A673 (cell line): ENCODE data around the gene SPATA9. TPM values are rescaled to one million over a fixed set of nuclear protein-coding genes. Genes with fewer than 3 reads are reported as not detected.

Experiments
- BruUV-seq: library from RNA; stranded (reverse); fragments of 400-500 nt; replicated peaks from 2 replicates; lab custom pipeline; 2021; lab: Mats Ljungman, UMichigan
- CTCF ChIA-PET: fragments of 300-600 bp; sonication (Branson Sonifier 250); formaldehyde crosslinking; loops from one replicate; lab custom pipeline; 2022; ENCODE audit warnings: antibody characterized with exemption; lab: Charles Lee
- POLR2A ChIA-PET: fragments of 300-600 bp; sonication (Branson Sonifier 250); formaldehyde crosslinking; loops from one replicate; lab custom pipeline; 2022; ENCODE audit warnings: antibody characterized with exemption; ENCODE audit not compliant: low non-redundant PET; lab: Charles Lee
- DNase-seq: peaks from one replicate; pipeline ENCODE4 v3.0.0-alpha.2; 2015; ENCODE audit warnings: low spot score
- H3K27ac ChIP-seq: fragments of 200-600 bp; sonication (generic); 2 replicates; pipeline ENCODE4 v1.5.1; 2016; ENCODE audit warnings: mixed run types, low read depth, mild to moderate bottlenecking, mixed read lengths, antibody characterized with exemption, low read length; ENCODE audit not compliant: poor library complexity, severe bottlenecking
- H3K27me3 ChIP-seq: fragments of 200-600 bp; sonication (generic); replicated peaks from 2 replicates; pipeline ENCODE4 v1.6.1; 2017; ENCODE audit warnings: mixed run types, low read depth, mild to moderate bottlenecking, mixed read lengths, antibody characterized with exemption, low read length; ENCODE audit not compliant: insufficient read depth, poor library complexity
- H3K36me3 ChIP-seq: fragments of 200-600 bp; sonication (generic); 2 replicates; pipeline ENCODE4 v1.6.1; 2016; ENCODE audit warnings: mixed run types, mild to moderate bottlenecking, mixed read lengths, antibody characterized with exemption, low read length; ENCODE audit not compliant: insufficient read depth, poor library complexity, severe bottlenecking
- H3K4me1 ChIP-seq: fragments of 200-600 bp; sonication (generic); 2 replicates; pipeline ENCODE4 v1.6.1; 2017; ENCODE audit warnings: mixed run types, mild to moderate bottlenecking, mixed read lengths, antibody characterized with exemption, low read length; ENCODE audit not compliant: insufficient read depth, poor library complexity, severe bottlenecking
- H3K4me3 ChIP-seq: fragments of 200-600 bp; sonication (generic); 2 replicates; pipeline ENCODE4 v1.5.1; 2016; ENCODE audit warnings: low read depth, mixed run types, mild to moderate bottlenecking, mixed read lengths, low read length; ENCODE audit not compliant: poor library complexity, severe bottlenecking
- H3K9me3 ChIP-seq: fragments of 200-600 bp; sonication (generic); 2 replicates; pipeline ENCODE4 v1.6.1; 2016; ENCODE audit warnings: mixed run types, low read depth, mild to moderate bottlenecking, mixed read lengths, antibody characterized with exemption, low read length; ENCODE audit not compliant: poor library complexity, severe bottlenecking
- EZH2 ChIP-seq: fragments of 200-600 bp; sonication (generic); IDR thresholded peaks from 2 replicates; pipeline ENCODE4 v1.6.1; 2017; ENCODE audit warnings: borderline replicate concordance, low read depth, mild to moderate bottlenecking, mixed read lengths, antibody characterized with exemption, low read length; ENCODE audit not compliant: poor library complexity, severe bottlenecking
- intact Hi-C: fragments of 100-400 bp; cut with micrococcal nuclease; formaldehyde crosslinking; loops from one replicate; pipeline ENCODE4 v1.10.0; 2022; ENCODE audit not compliant: unreplicated experiment
- total RNA-seq: library from RNA; stranded (reverse); gene quantifications from 2 replicates; pipeline ENCODE4 v1.2.3, GENCODE V29; 2021
- TF ChIP-seq, protein P1 (sequence below): fragments of 300-800, 200-600 bp; sonication (generic); conservative IDR thresholded peaks from 2 replicates; pipeline ENCODE4 v1.5.1; 2017; ENCODE audit warnings: low read depth, mild to moderate bottlenecking, antibody characterized with exemption, low read length, moderate library complexity, mixed read lengths

The SPATA9 gene
- total RNA-seq, 1 experiment from 2014 or later = not detected

DNA sequence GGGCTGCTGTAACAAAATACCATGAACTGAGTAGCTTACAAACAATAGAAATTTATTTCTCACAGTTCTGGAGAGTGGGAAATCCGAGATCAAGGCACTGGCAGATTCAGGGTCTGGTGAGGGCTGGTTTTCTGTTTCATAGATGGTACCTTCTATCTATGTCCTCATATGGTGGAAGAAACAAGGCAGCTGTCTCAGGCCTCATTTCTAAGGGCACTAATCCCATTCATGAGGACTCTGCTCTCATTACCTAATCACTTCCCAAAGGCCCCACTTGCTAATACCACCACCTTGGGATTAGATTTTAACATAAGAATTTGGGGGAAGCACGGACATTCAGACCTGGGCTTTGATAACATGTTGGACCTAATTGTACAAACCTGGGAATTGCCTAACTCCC, 22.7 kb downstream of the SPATA9 start:
- no peak for DNase-seq
- ChIA-PET POLR2A (no interaction called here), CTCF (no interaction called here)
- intact Hi-C loops = loop anchor here (5.0 kb wide), 1 partner anchor 187 kb away; no protein-coding TSS in a partner anchor
- no peaks in the 10 kb centered on the region for H3K27me3 ChIP-seq
- H3K4me3 ChIP-seq = no peak overlapping the region
- H3K9me3 ChIP-seq = no peaks in the 10 kb centered on the region
- H3K27ac ChIP-seq = no peak overlapping the region
- H3K36me3 ChIP-seq = no peaks in the 10 kb centered on the region
- TF ChIP-seq, protein P1, sequence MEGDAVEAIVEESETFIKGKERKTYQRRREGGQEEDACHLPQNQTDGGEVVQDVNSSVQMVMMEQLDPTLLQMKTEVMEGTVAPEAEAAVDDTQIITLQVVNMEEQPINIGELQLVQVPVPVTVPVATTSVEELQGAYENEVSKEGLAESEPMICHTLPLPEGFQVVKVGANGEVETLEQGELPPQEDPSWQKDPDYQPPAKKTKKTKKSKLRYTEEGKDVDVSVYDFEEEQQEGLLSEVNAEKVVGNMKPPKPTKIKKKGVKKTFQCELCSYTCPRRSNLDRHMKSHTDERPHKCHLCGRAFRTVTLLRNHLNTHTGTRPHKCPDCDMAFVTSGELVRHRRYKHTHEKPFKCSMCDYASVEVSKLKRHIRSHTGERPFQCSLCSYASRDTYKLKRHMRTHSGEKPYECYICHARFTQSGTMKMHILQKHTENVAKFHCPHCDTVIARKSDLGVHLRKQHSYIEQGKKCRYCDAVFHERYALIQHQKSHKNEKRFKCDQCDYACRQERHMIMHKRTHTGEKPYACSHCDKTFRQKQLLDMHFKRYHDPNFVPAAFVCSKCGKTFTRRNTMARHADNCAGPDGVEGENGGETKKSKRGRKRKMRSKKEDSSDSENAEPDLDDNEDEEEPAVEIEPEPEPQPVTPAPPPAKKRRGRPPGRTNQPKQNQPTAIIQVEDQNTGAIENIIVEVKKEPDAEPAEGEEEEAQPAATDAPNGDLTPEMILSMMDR = no peak
- no peak for TF ChIP-seq EZH2
- no peaks in the 10 kb centered on the region for H3K4me1 ChIP-seq
- BruUV-seq = no TSS peak

DNA sequence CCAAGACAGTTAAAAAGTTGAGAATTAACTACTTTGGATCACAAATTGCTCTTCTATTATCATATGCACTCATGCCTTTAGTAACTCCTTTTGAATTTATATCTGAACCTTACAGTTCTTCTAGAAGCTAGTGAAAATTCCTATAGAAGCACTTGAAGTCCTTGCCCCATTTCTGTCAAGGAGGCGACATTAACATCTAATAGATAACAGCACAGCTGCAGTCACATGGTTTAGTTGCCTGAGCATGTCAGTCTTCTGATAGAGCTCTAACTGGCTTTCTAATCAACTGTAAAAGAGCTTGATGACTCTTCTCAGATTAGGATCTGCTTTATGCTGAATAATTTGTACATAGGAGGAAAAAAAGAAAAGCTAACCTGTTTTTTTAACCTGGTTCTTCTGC, 27.2 kb downstream of the SPATA9 start:
- no peak overlapping the region for H3K27ac ChIP-seq
- no peak overlapping the region for H3K4me3 ChIP-seq
- ChIA-PET CTCF (no interaction called here), POLR2A (interaction anchor here (0.6 kb wide), 1 partner anchor 86 kb away, joined by 4 read pairs; no protein-coding TSS in a partner anchor)
- TF ChIP-seq, protein P1 = no peak
- no peak for TF ChIP-seq EZH2
- H3K4me1 ChIP-seq = no peaks in the 10 kb centered on the region
- no peak for DNase-seq
- no peaks in the 10 kb centered on the region for H3K36me3 ChIP-seq
- intact Hi-C loops = no loop called here
- H3K9me3 ChIP-seq = no peaks in the 10 kb centered on the region
- no TSS peak for BruUV-seq
- H3K27me3 ChIP-seq = no peaks in the 10 kb centered on the region

DNA sequence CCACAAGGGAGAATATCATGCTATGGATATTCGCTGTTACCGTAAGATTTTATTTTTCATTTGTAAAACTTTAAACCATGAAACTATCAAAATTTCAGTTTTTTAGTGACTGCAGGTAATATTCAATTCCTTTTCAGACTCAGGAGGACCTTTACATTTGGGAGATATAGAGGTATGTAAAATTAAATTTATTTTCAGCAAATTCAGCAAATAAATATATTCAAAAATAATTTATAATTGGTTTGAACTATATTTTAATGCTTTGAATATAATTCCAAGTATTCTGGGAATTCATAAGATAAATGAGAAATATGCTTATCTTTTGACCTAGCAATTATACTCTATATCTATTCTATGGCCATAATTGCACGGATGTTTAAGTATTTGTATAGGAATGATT, 28.6 kb downstream of the SPATA9 start:
- DNase-seq = no peak
- Histone ChIP-seq H3K36me3 (no peaks in the 10 kb centered on the region), H3K9me3 (no peaks in the 10 kb centered on the region), H3K4me3 (no peak overlapping the region), H3K27me3 (no peaks in the 10 kb centered on the region), H3K4me1 (no peaks in the 10 kb centered on the region), H3K27ac (no peak overlapping the region)
- no TSS peak for BruUV-seq
- intact Hi-C loops = no loop called here
- CTCF ChIA-PET = no interaction called here
- no peak for TF ChIP-seq EZH2
- TF ChIP-seq, protein P1 = no peak
- POLR2A ChIA-PET = interaction anchor here (0.5 kb wide), 1 partner anchor 93 kb away, joined by 3 read pairs; no protein-coding TSS in a partner anchor
